HG02885 (cell line): ENCODE data around the gene EFNA2.
"Not testable (repeated sequence)": the region's sequence is repeated elsewhere in the genome, so short reads cannot be mapped to it uniquely, and the experiment has no call there.

Source experiments
- ATAC-seq: cut with Tn5 transposase; IDR thresholded peaks from one replicate; pipeline ENCODE4 v1.9.1; 2021; ENCODE audit warnings: mild to moderate bottlenecking; ENCODE audit not compliant: unreplicated experiment, poor library complexity

Gene EFNA2

GRCh38 chr19:1312767-1313694, 27.4 kb downstream of the EFNA2 start:
- ATAC-seq = no peak

DNA sequence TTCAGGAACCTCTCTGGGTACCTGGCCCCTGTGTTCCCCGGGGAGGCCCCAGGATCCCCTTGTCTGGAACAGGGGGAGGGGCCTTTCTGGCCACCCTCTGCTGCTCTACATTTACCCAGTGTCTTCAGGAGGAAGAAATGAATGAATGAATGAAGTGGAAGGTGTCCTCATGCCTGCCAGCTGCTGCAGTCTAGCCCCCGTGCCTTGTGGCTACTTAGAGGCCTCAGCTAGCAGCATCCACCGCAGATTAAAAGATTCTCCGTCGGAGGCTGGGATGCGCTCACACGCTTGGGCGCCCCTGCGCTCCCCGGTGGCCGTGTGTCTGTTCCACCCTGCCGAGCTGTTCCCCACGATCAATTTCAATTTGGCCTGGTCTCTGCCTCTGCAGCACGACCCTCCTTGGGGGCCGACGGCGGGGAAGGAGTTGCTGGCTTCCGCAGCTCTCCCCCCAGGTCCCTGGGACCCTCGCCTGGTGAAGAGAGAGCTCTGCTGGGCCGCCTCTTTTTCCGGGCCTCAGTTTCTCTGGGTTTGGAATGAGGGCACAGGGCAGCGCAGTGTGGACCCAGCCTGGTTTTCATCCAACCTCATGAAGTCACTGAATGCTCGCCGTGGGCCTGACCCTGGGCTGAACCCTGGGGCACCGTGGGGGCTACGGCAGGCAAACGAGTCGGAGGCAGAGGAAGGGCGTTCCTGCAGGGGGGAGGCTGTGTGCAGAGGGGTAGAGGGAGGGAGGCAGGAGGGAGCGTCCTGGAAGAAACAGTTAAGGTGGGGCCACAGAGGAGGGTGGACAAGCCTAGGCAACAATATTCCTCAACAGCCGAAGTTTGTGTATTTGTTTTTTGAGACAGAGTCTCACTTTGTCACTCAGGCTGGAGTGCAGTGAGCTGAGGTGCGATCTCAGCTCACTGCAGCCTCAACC, 28.3 kb downstream of the EFNA2 start:
- no peak for ATAC-seq

DNA sequence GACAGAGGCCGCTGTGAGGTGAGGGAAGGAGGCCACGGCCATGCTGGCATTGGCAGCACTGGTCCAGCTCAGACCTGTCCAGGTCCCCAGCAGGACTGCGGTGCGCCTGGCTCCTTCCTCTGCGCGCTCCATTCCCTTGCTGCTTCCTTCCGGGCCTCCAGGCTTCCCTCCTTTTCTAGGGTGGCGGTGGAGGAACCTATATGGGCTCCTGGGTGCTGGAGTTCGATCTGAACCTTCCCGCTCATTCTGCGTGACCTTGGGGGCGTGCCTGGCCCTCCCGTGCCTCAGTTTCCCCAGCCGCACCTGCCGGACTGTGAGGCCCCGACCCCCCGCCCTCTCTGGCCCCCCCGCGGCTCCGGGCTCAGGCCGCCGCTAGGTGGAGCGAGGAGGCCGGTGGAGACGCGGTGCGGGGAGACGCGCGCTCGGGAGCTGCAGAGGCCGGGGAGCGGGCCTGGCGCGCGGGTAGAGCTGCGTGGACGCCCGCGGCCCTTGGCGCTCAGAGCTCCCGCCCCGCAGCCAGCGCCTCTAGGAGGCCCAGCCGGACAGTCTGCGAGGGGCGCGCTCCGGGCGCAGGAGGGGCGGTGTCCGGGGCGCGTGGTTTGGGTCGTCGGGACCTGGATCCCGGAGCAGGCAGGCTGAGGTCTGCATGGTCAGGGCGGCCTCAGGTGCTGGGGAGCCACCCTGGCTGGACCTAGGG, 29.9 kb downstream of the EFNA2 start:
- no peak for ATAC-seq

- ATAC-seq = no peak
These were observed 30.8 kb downstream of the EFNA2 start for GRCh38 chr19:1316466-1316865.

DNA sequence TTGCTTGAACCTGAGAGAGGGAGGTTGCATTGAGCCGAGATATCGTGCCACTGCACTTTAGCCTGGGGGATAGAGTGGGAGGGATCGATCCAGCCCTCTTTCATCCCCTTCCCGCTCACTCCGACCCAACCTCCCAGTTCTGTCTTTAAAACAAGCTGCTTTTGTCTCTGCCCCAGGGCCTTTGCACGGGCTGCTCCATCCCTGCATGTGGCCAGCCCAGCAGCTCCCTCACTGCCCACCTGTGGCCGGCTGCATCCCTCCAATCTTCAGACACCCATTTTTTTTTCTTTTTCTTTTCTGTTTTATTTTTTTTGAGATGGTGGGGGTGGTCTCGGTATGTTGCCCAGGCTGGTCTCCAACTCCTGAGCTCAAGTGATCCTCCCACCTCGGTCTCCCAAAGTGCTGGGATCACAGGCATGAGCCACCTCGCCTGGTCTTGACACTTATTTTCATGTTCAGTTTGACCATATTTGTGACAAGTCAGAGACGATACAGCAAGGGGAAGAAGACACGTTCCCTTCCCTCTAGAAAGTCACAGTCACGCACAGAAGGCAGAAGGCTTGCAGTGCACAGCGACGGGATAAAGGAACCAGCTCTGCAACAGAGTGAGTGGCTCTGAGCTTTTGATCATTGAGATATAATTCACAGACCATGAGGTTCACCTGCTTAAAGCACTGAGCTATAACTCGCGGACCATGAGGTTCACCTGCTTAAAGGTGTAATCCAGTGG, 31.8 kb downstream of the EFNA2 start:
- no peak for ATAC-seq

DNA sequence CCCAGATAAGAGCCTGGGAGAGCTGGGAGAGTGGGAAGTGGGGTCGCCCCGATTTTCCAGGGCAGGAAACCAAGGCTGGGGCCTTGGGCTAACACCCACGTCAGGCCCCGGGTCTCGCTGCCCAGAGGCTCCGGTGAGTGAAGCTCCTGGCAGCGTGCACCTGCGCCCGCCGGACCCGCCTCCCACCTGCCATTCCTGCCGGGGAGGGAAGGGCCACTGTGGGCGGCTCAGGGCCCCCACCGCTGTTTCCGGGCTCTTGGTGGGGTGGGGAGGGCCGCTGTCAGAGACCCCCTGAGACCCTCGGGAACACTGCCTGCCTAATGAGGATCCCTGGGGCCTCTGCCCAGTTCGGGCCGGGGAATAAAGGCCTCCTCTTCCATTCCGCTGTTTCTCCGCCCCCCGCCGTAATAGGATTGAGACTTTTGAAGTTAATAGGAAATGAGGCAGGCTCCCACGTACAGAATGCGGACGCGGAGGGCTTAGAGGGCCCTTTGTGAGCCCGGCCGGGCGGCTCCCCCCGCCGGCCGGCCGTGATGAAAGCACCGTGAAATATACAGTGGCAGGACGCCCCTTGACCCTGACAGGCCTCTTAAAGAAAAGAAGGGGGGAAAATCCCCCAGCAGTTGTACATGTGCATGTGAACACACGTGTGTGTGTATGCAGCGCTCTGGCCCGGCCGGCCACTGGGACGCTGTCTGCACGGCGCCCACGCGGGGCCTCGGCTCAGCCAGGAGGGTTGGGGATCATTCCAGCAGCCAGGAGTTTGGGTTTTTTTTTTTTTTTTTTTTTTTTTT, 33.2 kb downstream of the EFNA2 start:
- no peak for ATAC-seq

DNA sequence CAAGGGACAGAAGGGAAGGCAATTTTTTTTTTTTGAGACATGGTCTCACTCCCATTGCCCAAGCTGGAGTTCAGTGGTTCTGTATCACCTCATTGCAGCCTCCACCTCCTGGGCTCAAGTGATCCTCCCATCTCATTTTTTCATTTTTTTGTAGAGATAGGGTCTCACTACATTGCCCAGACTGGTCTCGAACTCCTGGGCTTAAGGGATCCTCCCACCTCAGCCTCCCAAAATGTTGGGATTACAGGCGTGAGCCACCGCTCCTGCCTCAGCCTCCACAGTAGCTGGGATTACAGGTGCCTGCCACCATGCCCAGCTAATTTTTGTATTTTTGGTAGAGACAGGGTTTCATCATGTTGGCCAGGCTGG, 34.6 kb downstream of the EFNA2 start:
- not testable (repeated sequence) for ATAC-seq

DNA sequence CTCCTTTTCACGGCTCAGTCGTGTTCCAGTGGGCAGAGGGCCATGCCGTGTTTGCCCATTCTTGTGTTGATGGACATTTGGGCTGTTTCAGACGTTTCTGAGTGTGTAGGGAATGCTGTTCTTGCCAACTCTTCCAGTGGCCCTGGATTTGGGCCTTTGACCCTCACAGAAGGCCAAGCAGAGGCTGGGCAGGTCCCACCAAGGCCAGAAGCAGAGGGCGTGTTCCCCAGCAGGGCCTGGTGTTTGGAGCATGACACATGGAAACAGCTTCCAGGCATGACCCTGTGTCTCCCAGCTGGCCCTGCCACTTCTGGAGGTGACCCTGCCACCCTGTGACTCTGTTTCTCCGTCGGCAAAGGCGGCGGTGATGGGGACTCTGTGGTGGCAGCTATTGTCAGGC, 35.9 kb downstream of the EFNA2 start:
- no peak for ATAC-seq

- no peak for ATAC-seq
These were observed 36.7 kb downstream of the EFNA2 start for GRCh38 chr19:1322198-1322981.

GRCh38 chr19:1324249-1324805, 38.7 kb downstream of the EFNA2 start:
- ATAC-seq = no peak

DNA sequence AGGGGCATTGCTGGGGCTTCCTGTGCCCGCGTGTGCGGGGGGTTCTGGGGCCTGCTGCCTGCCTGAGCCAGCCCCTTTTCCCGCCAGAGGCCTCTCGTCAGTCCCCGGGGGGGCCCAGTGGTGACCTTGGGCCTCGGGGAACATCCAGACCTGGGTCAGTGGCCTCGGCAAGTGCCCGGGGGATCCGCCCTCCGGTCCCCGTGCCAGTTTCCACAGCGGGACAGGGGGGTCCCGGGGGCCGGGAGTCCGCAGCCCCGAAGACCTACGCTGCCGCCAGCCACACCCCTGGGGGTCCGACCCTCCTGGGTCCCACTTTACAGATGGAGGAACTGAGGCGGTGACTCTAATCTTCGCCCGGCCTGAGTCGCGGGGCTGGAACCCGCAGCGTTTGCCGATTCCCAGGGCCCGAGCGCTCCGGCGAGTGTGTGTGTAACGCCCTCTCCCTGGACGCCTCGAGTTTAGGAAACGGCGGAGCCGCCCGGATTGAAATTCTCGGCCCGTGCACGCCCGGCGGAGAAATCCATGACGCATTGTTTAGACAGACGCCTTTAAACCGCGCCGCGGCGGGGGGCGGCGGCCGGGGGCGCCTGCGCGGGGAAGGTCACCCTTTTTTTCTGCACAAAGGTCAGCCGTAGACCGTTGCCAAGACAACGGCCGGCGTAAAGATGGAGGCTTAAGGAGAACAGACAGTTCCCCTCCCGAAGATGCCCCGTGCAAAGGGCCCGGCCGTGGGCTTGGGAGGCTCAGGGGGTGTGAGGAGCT, 39.3 kb downstream of the EFNA2 start:
- no peak for ATAC-seq

DNA sequence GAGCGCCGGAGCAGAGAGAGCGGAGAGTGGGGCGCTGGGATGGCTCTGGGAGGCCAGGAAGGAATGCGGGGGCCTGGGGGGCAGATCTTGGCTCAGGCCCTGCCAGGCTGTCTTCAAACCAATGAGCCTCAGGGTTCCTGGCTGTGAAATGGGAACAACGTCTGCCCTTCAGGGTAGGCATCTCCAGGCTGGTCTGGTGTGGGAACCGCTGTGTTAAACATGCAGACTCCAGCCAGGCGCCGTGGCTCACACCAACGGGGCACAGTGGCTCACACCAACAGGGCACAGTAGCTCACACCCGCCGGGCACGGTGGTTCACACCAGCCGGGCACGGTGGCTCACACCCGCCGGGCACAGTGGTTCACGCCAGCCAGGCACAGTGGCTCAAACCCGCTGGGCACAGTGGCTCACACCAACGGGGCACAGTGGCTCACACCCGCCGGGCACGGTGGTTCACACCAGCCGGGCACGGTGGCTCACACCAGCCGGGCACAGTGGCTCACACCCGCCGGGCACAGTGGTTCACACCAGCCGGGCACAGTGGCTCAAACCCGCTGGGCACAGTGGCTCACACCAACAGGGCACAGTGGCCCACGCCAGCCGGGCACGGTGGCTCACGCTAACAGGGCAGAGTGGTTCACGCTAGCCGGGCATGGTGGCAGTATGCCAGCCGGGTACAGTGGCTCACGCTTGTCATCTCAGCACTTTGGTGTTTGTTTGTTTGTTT, 40.1 kb downstream of the EFNA2 start:
- ATAC-seq = no peak

- ATAC-seq = no peak
These were observed 41.5 kb downstream of the EFNA2 start for GRCh38 chr19:1327125-1327524.

DNA sequence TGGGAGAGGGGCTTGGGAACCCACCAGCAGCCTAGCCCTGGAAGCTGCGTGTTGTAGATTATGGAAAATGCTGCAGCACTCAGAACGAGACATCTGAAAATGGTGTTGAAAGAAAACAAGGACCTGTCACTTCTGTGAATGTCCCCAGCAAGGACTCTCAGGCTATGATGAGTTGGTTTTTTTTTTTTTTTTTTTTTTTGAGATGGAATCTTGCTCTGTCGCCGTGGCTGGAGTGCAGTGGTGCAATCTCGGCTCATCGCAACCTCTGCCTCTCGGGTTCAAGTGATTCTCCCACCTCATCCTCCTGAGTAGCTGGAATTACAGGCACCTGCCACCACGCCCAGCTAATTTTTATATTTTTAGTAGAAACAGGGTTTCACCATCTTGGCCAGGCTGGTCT, 46.5 kb downstream of the EFNA2 start:
- not testable (repeated sequence) for ATAC-seq

DNA sequence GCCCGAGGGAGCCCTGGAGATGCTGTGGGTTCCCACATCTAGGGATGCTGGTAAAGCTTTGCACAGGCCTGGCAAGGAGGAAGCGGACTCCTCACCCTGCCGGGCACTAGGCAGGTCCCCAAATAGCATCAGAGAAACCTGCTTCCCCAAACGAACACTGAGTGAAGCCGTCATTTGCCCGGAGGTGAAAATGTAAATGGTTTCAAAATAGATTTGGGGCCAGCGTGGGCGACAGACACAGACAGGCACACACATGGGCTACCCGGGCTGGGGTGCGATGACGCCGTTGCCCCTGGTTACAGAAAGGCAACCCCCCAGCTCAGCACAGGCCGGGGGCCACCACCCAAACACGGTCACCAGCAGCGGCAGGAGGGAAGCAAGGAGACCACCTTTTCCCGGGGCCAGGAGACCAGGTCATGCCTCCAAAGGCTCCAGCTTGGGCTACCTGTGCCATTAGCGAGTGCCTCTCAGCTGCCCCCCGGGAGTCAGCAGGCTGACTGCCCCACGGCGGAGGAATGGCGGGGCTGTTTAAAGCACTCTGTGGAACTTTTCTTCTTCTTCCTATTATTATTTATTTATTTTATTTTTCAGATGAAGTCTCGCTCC, 50.5 kb downstream of the EFNA2 start:
- ATAC-seq = no peak

- no peak for ATAC-seq
These were observed 55.2 kb downstream of the EFNA2 start for GRCh38 chr19:1340681-1341469.
